Astrocyte (in vitro differentiated cells and primary cell): ENCODE data around the gene ZMYM5.

ENCODE experiments used
- CTCF ChIP-seq: IDR thresholded peaks from 2 replicates; pipeline ENCODE4 v1.5.1; 2011; ENCODE audit warnings: low read depth, mild to moderate bottlenecking, inconsistent platforms, low read length, moderate library complexity; ENCODE audit not compliant: insufficient read depth
- EZH2 ChIP-seq: IDR thresholded peaks from 2 replicates; pipeline ENCODE4 v1.6.1; 2012; ENCODE audit warnings: mild to moderate bottlenecking, low read length, inconsistent platforms; ENCODE audit not compliant: insufficient read depth

GRCh38 chr13:19781526-19781925, 81.9 kb downstream of the ZMYM5 start:
- TF ChIP-seq CTCF, result no peak
- no peak for TF ChIP-seq EZH2
